ENCODE data around the gene ZNF784. TPM values are rescaled to one million over a fixed set of nuclear protein-coding genes. Genes with fewer than 3 reads are reported as not detected.

ZNF784 gene
- total and polyA plus RNA-seq, 9 of the 15 experiments (the other 6 are each of a cell fraction or from before 2014, with no cell fraction given): 0.14 to 6.1 (median 2.1) TPM

GRCh38 chr19:55647732-55648584 lies 23.6 kb upstream of the ZNF784 start, which contains the start of gene CCDC106 (continued):
- TF ChIP-seq ATF3 (IDR thresholded peaks at IDR 0.05) (no peak), ATF3 (CRISPR knock-in tag; conservative IDR thresholded peaks at IDR 0.05) (no peak), ZNF274 (IDR thresholded peaks at IDR 0.05; ENCODE audit: borderline replicate concordance, low read depth, low read length) (no peak), LEF1 (IDR thresholded peaks at IDR 0.05) (0 out of 2 replicates have a peak, but pooled peaks have one; percentile 38), ZNF696 (CRISPR knock-in tag; conservative IDR thresholded peaks at IDR 0.05) (no peak), PURB (CRISPR knock-in tag; IDR thresholded peaks at IDR 0.05; ENCODE audit: low read depth) (no peak), HMG20B (CRISPR knock-in tag; IDR thresholded peaks at IDR 0.05) (no peak), FOXM1 (IDR thresholded peaks at IDR 0.05; ENCODE audit: low read depth) (peak; percentile 94), FOXM1 (CRISPR knock-in tag; IDR thresholded peaks at IDR 0.05; ENCODE audit: low read depth) (no peak), NFXL1 (CRISPR knock-in tag; IDR thresholded peaks at IDR 0.05) (no peak), CREM (IDR thresholded peaks at IDR 0.05; ENCODE audit: low read depth) (0 out of 2 replicates have a peak, but pooled peaks have one; percentile 4), ZNF57 (CRISPR knock-in tag; IDR thresholded peaks at IDR 0.05) (no peak), YY1 (IDR thresholded peaks at IDR 0.05; ENCODE audit: borderline replicate concordance in 1 of 3, control insufficient read depth in 1 of 3, extremely low read depth in 1 of 3, insufficient read depth in 3 of 3, insufficient read length in 1 of 3, insufficient replicate concordance in 2 of 3, low read depth in 1 of 3, low read length in 2 of 3) (peak in 2 of 3 experiments; percentile 54 to 75), RERE (CRISPR knock-in tag; IDR thresholded peaks at IDR 0.05; ENCODE audit: borderline replicate concordance) (no peak), GATAD2B (IDR thresholded peaks at IDR 0.05; ENCODE audit: borderline replicate concordance) (peak; percentile 100), TBL1XR1 (IDR thresholded peaks at IDR 0.05; ENCODE audit: low read length in 2 of 2) (no peak), ZC3H4 (CRISPR knock-in tag; IDR thresholded peaks at IDR 0.05; ENCODE audit: borderline replicate concordance) (no peak), ZNF561 (CRISPR knock-in tag; conservative IDR thresholded peaks at IDR 0.05) (no peak), ZSCAN29 (IDR thresholded peaks at IDR 0.05) (no peak), DDX20 (tag; IDR thresholded peaks at IDR 0.05; ENCODE audit: low read depth) (no peak)

Data from K562 (cell line).